B cell (primary cell): ENCODE measurements around the gene PRKCA. TPM values are rescaled to one million over a fixed set of nuclear protein-coding genes. Genes with fewer than 3 reads are reported as not detected.

ENCODE experiments used
- ATAC-seq: fragments of 200-7000 bp; cut with Tn5 transposase; one replicate; pipeline ENCODE4 v1.10.0; 2021; ENCODE audit warnings: low read depth, mild to moderate bottlenecking, moderate number of reproducible peaks, moderate library complexity
- CTCF ChIA-PET: fragments of 350-600 bp; sonication (Branson Sonifier 250); formaldehyde crosslinking; loops from one replicate; lab custom pipeline; 2021; ENCODE audit warnings: antibody characterized with exemption, inconsistent platforms; lab: Charles Lee
- POLR2A ChIA-PET: fragments of 350-600 bp; sonication (Branson Sonifier 250); formaldehyde crosslinking; loops from one replicate; lab custom pipeline; 2021; ENCODE audit warnings: antibody characterized with exemption; lab: Charles Lee
- DNase-seq: peaks from one replicate; pipeline ENCODE4 v3.0.0; 2013
- H2AFZ ChIP-seq: 2 replicates; pipeline ENCODE4 v1.6.1; 2012; ENCODE audit warnings: mild to moderate bottlenecking, low read depth, low read length; ENCODE audit not compliant: insufficient read depth, poor library complexity, severe bottlenecking
- H3K27ac ChIP-seq, 2 donors: 1 replicate in 1 of 2; 2 replicates in 1 of 2; pipeline ENCODE4 v1.5.1; 2012 to 2013; ENCODE audit warnings: low read length in 2 of 2, mild to moderate bottlenecking in 2 of 2, moderate library complexity in 1 of 2
- H3K27me3 ChIP-seq, 4 experiments: fragments of 200-600 bp in 1 of 4; sonication (generic) in 1 of 4; replicated peaks in 1 of 4; 1 replicate in 2 of 4; 2 replicates in 2 of 4; pipeline versions ENCODE4 v1.6.1 to v1.7.0; 2013 to 2016; ENCODE audit warnings: low read length in 3 of 4, mild to moderate bottlenecking in 2 of 4, mixed read lengths in 1 of 4, moderate library complexity in 1 of 4; ENCODE audit not compliant: insufficient read depth in 4 of 4, control insufficient read depth in 3 of 4; ENCODE audit errors: control extremely low read depth in 1 of 4
- H3K36me3 ChIP-seq, 2 experiments: replicated peaks in 1 of 2; 1 replicate in 1 of 2; 2 replicates in 1 of 2; pipeline versions ENCODE4 v1.6.1 to v1.7.1; 2013; ENCODE audit warnings: low read length in 1 of 2; ENCODE audit not compliant: insufficient read depth in 2 of 2, control insufficient read depth in 1 of 2; ENCODE audit errors: control extremely low read depth in 1 of 2, extremely low read depth in 1 of 2
- H3K4me1 ChIP-seq, 2 donors: fragments of 200-600 bp in 1 of 2; sonication (generic) in 1 of 2; 1 replicate in 1 of 2; 2 replicates in 1 of 2; pipeline versions ENCODE4 v1.5.1 to v1.6.1; 2013 to 2017; ENCODE audit warnings: low read length in 2 of 2; ENCODE audit not compliant: control insufficient read depth in 2 of 2, insufficient read depth in 2 of 2
- H3K4me2 ChIP-seq: replicated peaks from 2 replicates; pipeline ENCODE3; 2012; ENCODE audit warnings: mild to moderate bottlenecking, low read depth, low read length; ENCODE audit not compliant: poor library complexity, severe bottlenecking
- H3K4me3 ChIP-seq, 5 experiments: fragments of 200-600 bp in 1 of 5; sonication (generic) in 1 of 5; 1 replicate in 3 of 5; 2 replicates in 2 of 5; pipeline versions ENCODE4 v1.5.1 to v1.7.0; 2011 to 2016; ENCODE audit warnings: low read length in 4 of 5, mild to moderate bottlenecking in 4 of 5, low read depth in 2 of 5, control low read depth in 1 of 5, moderate library complexity in 1 of 5; ENCODE audit not compliant: insufficient read depth in 1 of 5; ENCODE audit errors: control extremely low read depth in 1 of 5, extremely low read depth in 1 of 5
- H3K79me2 ChIP-seq: fragments of 200-600 bp; sonication (generic); one replicate; pipeline ENCODE4 v1.6.0; 2016; ENCODE audit warnings: low read length; ENCODE audit not compliant: control insufficient read depth, insufficient read depth
- H3K9ac ChIP-seq: fragments of 200-600 bp; sonication (generic); 2 replicates; pipeline ENCODE4 v1.6.1; 2017; ENCODE audit warnings: mild to moderate bottlenecking, low read length, moderate library complexity
- H3K9me3 ChIP-seq, 3 donors: one replicate each; pipeline versions ENCODE4 v1.6.1 to v1.7.1; 2013; ENCODE audit warnings: low read length in 2 of 3; ENCODE audit not compliant: control insufficient read depth in 2 of 3, insufficient read depth in 1 of 3; ENCODE audit errors: control extremely low read depth in 1 of 3
- H4K20me1 ChIP-seq: 2 replicates; pipeline ENCODE4 v1.6.0; 2012; ENCODE audit warnings: mild to moderate bottlenecking, low read length; ENCODE audit not compliant: insufficient read depth, control insufficient read depth, poor library complexity, severe bottlenecking
- H3K27ac Mint-ChIP-seq: one replicate; pipeline ENCODE4 v1.8.0; 2021; ENCODE audit warnings: mixed read lengths
- H3K27me3 Mint-ChIP-seq: one replicate; pipeline ENCODE4 v1.8.0; 2021; ENCODE audit warnings: mixed read lengths
- H3K4me1 Mint-ChIP-seq: one replicate; pipeline ENCODE4 v1.8.0; 2021; ENCODE audit warnings: mixed read lengths
- H3K4me3 Mint-ChIP-seq: one replicate; pipeline ENCODE4 v1.8.0; 2021; ENCODE audit warnings: mixed read lengths
- H3K9me3 Mint-ChIP-seq: one replicate; pipeline ENCODE4 v1.8.0; 2022; ENCODE audit warnings: mixed read lengths; ENCODE audit not compliant: insufficient read depth
- CTCF ChIP-seq: fragments of 200-600 bp; IDR thresholded peaks from one replicate; pipeline ENCODE4 v1.8.0; 2022; ENCODE audit warnings: antibody characterized with exemption, mild to moderate bottlenecking
- EZH2 ChIP-seq: IDR thresholded peaks from 2 replicates; pipeline ENCODE4 v1.6.1; 2012; ENCODE audit warnings: borderline replicate concordance, low read depth, mild to moderate bottlenecking, moderate library complexity, low read length; ENCODE audit not compliant: insufficient read depth, poor library complexity, severe bottlenecking
- WGBS: methylation state at CpG from one replicate; pipeline ENCODE4 v1.1.5; 2013; ENCODE audit warnings: missing lambda C conversion rate; ENCODE audit not compliant: insufficient coverage; 5-methylcytosine and 5-hydroxymethylcytosine counted together
- intact Hi-C: fragments of 100-400 bp; cut with micrococcal nuclease; formaldehyde crosslinking; loops from one replicate; pipeline ENCODE4 v1.10.0; 2022
- polyA plus RNA-seq: library from polyadenylated mRNA; depleted of rRNA; stranded (reverse); fragments of >200 nt; gene quantifications from 2 replicates; pipeline ENCODE4 v1.2.3, GENCODE V29; 2012
- total RNA-seq, 2 donors: library from RNA; stranded (reverse); fragments of 120-200 nt in 1 of 2; gene quantifications; 1 replicate in 1 of 2; 2 replicates in 1 of 2; pipeline versions ENCODE4 v1.2.3 to v1.2.4, GENCODE V29; 2013 to 2022

PRKCA gene
- total and polyA plus RNA-seq, 2 donors (not counting 1 experiment from before 2014, with no cell fraction given) = 0.33 to 7.7 TPM

GRCh38 chr17:66817750-66818149, 515.3 kb downstream of the PRKCA start:
- Mint-ChIP-seq H3K27ac (no peak overlapping the region), H3K27me3 (peaks cover 17% of the 10 kb centered on the region), H3K9me3 (no peaks in the 10 kb centered on the region), H3K4me3 (no peak overlapping the region), H3K4me1 (no peaks in the 10 kb centered on the region)
- no peaks in the 10 kb centered on the region for H3K4me1 ChIP-seq
- no peak for DNase-seq
- TF ChIP-seq CTCF (no peak), EZH2 (no peak)
- H4K20me1 ChIP-seq = no peaks in the 10 kb centered on the region
- H2AFZ ChIP-seq = no peak overlapping the region
- POLR2A ChIA-PET = no interaction called here
- no peak overlapping the region for H3K4me2 ChIP-seq
- WGBS = 100% methylated on average over 1 of the region's 1 CpG
- H3K4me3 ChIP-seq = no peak overlapping the region
- ATAC-seq = no peak
- intact Hi-C loops = no loop called here
- no peak overlapping the region for H3K9ac ChIP-seq
- H3K27me3 ChIP-seq = peaks cover 0 to 3% (median 0%) of the 10 kb centered on the region in 4 experiments
- no peak overlapping the region for H3K27ac ChIP-seq
- no peaks in the 10 kb centered on the region for H3K36me3 ChIP-seq
- H3K79me2 ChIP-seq = no peaks in the 10 kb centered on the region
- H3K9me3 ChIP-seq = peaks cover 0 to 7% (median 4%) of the 10 kb centered on the region in 3 donors
- CTCF ChIA-PET = no interaction called here

- ATAC-seq (no peak), DNase-seq (no peak)
- Mint-ChIP-seq H3K9me3 (no peaks in the 10 kb centered on the region), H3K27ac (no peak overlapping the region), H3K4me1 (no peaks in the 10 kb centered on the region), H3K4me3 (no peak overlapping the region), H3K27me3 (peaks cover 14% of the 10 kb centered on the region)
- 84% methylated on average over 5 of the region's 6 CpGs for WGBS
- H2AFZ ChIP-seq = no peak overlapping the region
- no peak overlapping the region for H3K4me3 ChIP-seq
- no peaks in the 10 kb centered on the region for H3K36me3 ChIP-seq
- H4K20me1 ChIP-seq = no peaks in the 10 kb centered on the region
- H3K27me3 ChIP-seq = peaks cover 0 to 3% (median 0%) of the 10 kb centered on the region in 4 experiments
- TF ChIP-seq EZH2 = no peak
- no peak for TF ChIP-seq CTCF
- H3K27ac ChIP-seq = no peak overlapping the region
- no peak overlapping the region for H3K4me2 ChIP-seq
- CTCF ChIA-PET = no interaction called here
- no peaks in the 10 kb centered on the region for H3K79me2 ChIP-seq
- intact Hi-C loops = no loop called here
- POLR2A ChIA-PET = no interaction called here
- H3K9me3 ChIP-seq = peaks cover 0 to 7% (median 4%) of the 10 kb centered on the region in 3 donors
- H3K9ac ChIP-seq = no peak overlapping the region
- H3K4me1 ChIP-seq = no peaks in the 10 kb centered on the region
These were observed 517.1 kb downstream of the PRKCA start for GRCh38 chr17:66819466-66819865.
